SIG-M5 treated with dmso at 0.1 percent for 504 hours (cell line): ENCODE data around the gene SLC66A1.

Source experiments
- DNase-seq: peaks from one replicate; lab custom pipeline; 2025; ENCODE audit not compliant: unreplicated experiment; lab: John Stamatoyannopoulos, UW

Gene SLC66A1

DNA sequence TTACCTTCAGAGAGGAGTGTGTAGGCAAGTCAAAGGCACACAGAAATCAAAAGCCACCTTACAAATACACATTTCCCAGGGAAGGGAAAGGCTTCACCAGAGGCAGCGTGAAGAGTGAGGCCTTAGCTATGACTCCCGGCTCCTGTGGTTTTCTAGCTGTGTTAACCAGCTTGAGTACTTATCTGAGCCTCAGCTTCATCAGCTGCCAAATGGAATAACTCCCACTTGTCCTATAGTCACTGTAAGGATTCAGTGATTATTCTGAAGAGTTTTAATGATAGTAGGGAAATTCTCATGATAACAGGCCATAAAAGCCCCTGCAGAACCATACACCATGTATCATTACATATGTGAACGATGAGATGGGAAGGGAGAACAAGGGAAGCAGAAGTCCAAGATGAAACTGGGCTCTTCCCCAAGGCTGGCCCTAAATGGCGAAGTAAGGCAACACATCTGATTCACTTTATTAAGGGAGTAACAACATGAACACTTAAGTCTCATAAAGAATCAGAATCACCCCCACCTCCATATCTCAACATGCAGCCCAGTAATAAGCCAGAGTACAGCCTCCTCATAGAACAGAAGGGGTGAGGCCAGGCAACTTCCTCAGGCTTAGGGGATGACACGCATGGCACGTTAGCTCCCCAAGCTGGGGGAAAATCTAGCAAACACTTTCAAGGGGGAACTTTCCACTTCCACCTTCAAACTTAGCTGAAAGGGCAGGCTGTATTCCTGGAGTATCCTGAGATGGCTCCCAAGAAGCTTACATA, 63.7 kb downstream of the SLC66A1 start:
- DNase-seq: no peak

DNA sequence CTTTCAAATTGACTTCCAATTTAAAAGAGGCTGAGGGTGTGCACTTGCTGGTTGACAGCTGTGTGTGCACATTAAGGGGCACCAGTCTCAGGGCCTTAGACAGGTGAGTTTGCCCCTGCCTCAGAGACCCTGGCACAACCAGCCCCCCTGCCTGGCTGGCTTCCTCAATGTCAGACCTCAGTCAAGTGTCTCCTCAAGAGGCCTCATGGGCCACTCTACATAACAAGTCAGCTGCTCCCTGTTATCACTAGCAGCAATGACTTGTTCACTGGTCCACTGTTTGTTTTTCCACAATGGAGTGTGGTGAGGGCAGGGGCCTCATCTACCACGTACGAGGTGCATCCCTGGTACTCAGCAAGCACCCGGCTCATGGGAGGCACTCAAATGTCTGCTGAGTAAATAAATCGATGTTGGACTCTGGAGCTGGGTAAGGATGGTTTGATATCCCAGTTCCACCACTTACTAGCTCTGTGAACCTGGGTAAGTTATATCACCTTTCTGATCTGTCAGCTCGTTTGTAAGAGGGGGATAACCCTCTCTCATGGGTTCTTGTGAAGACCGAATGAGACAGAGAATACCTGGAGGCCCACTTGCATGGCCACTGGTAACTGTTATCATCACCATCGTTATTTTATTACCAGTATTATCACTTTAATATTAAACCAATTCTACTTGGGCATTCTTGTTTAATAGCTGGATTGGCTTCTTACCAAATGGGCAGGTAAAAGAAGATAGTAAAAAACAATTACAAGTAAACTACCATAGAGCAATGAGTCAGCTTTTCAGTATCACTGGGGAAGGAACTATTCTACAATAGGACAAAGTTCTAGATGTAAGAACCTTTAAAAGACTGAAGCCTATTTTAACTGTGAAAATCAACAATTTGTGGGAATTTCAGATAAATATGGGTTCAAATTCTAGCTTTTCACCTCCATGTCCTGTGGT, 64.6 kb downstream of the SLC66A1 start:
- no peak for DNase-seq

DNA sequence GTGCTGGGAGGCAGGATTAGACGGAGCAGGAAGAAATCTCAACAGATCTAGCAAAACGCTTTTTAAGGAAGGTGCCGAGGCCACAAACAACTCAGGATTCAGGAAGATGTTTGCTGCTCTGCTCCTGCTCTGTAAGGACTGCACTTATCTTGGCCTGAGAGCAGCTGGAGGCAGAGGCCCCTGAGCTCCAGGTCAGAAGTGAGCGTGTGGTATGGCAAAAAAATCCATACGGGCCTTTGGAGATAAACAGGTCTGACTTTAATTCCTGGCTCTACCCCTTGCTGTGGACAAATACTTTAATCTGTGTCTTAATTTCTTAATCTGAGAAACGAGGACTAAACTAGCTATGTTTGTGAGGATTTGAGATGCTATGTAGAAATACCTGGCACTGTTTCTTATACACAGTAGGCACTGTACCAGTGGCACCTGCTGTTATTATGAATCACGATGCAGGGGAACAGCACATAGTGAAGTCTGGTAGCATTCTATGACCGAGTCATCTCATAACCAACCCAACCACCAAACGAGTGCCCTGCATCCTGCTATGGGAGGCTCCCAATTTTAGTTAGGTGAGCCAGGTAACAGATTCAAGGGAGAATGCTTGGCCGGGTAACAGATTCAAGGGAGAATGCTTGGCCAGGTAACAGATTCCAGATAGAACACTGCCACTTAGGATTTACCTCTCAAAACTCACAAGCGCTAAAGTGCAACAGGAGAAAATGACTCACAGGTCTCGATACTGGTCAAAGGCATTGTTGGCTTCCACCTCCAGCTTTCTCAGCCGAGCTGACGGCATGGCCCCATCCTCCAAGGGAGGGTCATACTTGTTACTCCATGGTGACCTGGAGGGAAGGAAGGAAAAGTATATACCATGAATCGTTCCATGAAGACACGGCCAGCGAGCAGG, 65.9 kb downstream of the SLC66A1 start:
- no peak for DNase-seq
